ENCODE measurements around the gene PLEKHG4B.
"Not testable (repeated sequence)": the region's sequence is repeated elsewhere in the genome, so short reads cannot be mapped to it uniquely, and the experiment has no call there.

Gene PLEKHG4B

GRCh38 chr5:190366-191035 is 98.5 kb downstream of the PLEKHG4B start:
- no peak for DNase-seq

DNA sequence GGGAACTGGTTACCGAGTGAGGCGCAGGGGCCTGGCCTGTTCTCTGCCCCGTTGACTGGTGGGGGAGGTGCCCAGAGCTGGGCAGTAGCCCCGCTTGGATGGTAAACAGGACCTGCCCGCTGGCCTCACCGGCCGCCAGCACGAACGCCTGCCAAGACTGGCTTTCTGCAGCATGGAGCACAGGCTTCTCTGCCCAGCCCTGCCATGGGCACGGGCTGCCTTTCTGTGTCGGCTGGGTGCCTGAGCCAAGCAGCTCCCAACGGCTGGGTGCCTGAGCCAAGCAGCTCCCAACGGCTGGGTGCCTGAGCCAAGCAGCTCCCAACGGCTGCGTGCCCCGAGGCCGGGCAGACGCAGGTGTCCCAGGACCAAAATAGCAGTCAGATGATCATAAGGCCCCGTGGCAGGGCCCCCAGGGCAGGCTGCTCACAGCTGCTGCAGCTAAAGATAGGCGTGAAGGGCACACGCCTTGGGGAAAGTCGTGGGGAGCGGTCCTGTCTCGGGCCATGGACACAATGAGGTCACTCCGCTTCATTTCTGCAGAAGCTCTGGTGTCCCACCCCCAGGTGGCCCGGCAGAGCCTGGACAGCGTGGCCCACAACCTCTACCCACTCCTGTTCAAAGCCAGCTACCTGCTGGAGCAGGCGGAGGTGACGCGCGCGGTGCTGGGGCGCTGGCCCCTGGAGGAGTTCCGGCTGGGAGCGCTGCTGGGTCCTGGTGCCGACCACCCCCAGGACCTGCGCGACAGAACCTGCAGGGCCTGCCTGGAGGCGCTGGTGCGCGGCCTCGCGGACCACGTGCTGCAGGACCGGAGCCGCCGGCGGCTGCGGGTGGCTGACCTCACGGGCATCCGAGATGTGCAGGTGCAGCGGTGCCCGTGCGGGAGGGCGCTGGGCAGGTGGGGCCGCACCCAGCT is 99.3 kb downstream of the PLEKHG4B start, which contains the start of gene LRRC14B:
TSS of gene LRRC14B (plus strand) at position 460 of the 913 bp plus-strand sequence. CDS start at position 504, 44 bp downstream.
- DNase-seq = no peak

DNA sequence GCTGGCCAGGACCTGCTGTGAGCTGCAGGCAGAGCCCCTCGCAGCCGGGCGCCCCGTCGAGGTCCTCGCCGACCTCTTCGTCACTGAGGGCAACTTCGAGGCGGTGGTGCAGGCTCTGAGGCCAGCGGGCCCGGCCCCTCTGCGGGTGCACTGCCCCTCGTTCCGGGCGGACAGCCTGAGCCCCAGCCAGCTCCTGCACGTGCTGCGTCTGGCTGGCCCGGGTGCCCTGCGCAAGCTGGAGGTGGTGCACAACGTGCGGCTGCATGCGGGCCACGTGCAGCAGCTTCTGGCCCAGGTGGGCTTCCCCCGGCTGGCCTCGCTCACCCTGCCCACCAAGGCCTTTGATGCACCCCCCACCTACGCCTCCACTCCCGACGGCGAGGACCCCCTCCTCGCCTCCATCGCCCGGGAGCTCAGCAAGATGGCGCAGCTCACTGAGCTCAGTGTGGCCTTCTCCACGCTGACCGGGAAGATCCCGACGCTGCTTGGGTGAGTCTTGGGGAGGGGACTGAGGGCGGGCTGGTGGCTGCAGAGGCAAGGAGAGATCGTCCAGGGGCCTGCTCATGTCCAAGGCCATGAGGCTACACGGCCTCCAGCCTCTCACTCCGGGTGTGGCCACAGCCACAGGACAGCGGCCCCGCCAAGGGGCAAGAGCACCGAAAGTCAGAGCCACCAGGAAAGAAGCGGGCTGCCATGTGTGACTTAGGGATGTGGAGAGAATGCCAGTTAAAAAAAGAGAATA is 100.2 kb downstream of the PLEKHG4B start:
- DNase-seq = no peak

DNA sequence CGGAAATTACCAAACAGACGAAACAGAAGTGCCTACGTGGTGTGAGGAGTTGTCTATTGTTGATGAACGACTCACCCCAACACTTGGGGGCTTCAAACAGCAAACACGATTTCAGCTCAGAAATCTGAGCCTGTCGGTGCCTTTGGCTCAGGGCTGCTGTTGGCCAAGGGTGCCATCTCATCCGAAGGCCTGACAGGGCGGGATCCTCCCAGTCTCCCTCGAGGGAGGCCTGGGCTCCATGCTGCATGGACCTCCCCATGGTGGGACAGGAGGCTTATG is 100.7 kb downstream of the PLEKHG4B start:
- DNase-seq = no peak

GRCh38 chr5:192970-193831 is 101.2 kb downstream of the PLEKHG4B start:
- no peak for DNase-seq

- no peak for DNase-seq
These were observed 102.1 kb downstream of the PLEKHG4B start for GRCh38 chr5:194102-194501.

- no peak for DNase-seq
These were observed 102.7 kb downstream of the PLEKHG4B start for GRCh38 chr5:194603-195209.

DNA sequence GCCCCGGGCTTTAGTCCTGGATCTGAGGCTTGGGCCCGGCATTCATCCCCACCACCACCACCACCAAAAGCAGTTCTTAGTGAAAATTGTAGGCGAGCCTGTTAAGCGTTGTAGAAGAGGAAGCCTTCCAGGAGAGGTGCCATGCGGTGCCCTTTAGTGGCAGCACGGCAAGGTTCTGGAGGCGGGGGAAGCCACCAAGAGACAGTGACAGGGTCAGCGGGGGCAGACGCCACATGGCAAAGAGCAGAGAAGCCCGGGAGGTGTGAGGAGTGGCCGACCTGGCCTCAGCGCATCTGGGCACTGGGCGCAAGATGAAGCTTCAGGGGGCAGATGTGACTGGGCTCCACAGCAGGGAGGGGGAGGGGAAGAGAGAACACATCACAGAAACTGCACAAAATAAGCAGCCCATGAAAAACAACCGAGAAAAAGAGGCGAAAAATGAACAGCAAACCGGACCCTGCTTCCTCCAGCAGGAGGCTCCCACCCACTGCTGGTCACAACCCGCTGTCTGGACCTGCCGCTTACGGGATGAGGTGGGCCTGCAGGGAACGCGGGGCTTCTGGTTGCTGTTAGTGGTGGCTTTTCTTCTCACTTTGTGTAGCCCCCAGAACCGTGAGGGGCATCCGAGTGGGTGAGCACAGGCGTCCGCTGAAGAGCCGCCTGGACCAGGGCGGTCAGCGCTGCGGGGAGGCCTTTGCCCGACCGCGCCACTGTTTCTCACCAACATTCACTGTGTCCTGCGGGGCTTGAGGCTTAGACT is 103.6 kb downstream of the PLEKHG4B start:
- DNase-seq = no peak

DNA sequence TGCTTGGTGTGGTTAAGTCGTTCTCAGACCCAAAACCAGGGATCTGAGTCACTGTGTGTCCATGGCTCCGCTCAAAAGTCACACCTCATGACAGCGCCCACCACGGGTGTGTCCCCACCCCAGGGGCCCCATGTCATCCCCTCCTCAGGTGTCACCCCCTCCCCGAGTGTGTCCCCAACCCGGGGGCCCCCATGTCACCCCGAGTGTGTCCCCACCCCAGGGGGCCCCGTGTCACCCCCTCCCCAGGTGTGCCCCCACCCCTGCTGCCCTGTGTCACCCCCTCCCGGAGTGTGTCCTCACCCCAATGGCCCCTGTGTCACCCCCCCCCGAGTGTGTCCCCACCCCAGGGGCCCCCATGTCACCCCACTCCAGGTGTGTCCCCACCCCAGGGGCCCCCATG is 104.4 kb downstream of the PLEKHG4B start:
- no peak for DNase-seq

DNA sequence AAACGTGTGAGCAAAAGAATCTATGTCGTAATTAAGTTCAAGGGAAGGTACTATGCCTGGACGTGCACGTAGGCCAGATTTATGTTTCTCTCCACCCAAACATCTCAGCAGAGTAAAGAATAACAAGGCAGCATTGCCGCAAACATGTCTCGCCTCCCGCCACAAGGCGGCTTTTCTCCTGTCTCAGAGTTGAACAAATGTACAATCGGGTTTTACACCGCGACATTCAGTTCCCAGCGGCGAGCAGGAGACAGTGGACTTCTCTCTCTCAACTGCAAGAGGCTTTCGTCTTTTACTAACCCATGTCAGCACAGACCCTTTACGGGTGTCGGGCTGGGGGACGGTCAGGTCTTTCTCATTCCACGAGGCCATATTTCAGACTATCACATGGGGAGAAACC is 105.1 kb downstream of the PLEKHG4B start:
- not testable (repeated sequence) for DNase-seq

- no peak for DNase-seq
These were observed 106.0 kb downstream of the PLEKHG4B start for GRCh38 chr5:197892-198489.

DNA sequence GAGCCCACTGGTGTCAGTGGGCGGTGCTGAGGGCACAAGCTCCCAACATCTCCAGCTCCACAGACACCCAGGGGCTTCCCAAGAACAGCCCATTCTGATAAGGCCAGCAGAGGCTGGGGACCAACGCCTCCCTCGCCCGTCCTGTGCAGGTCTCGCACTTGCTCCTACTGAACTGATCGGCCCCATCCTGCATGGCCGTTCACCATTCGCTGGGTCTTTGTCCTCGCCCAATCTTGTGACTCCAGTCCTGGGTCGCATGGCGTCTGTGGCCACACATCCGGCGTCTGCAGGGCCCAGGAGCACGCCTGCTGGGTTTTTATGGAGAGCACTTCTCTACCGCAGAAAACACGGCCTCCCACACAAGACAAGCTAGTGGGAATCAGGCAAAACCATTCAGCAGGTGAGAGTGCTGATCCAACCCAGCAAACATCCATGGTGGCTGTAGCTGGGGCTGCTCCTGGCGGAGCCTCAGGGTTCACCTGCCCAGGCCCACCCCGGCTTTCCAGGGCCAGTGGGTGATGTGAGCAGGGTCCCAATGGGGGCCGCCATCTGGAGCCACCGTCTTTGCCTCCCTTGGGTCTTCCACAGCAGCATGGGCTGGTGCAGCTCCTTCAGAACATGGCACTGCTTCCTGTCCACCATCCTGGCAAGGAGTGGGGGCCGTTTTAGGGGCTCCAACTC is 106.7 kb downstream of the PLEKHG4B start:
- no peak for DNase-seq

GRCh38 chr5:199197-199949 is 107.4 kb downstream of the PLEKHG4B start:
- DNase-seq = no peak

DNA sequence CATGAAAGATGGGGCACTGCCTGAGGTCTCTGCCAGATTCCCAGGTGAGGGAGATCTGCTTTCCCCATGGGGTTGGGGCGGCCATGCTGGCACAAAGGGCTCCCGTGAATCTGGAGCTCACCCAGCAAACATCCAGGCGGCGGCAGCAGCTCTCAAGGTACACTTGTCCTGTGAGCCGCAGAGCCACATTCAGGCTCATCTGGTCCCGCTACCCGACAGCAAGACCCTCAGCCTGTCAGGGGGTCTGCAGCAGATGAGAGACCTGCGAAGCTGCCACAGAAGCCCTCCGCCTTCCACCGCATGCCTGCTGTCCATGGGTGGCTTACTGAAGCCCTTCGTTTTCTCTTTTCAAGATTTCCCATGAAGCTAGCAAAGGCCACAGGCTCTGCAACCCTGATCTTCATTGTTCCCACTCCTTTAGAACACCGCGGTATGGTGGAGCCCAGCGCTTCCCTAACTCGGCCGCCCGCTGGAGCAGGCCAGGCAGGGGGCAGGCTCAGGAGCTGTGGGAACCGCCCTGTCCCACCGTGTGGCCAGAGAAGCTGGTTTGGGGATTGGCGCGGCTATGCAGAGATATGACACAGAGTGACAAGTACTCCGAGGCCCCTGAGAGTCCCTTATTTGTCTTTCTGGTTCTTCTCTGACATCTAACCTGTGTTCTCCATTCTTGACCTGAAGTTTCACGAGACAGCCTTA is 108.1 kb downstream of the PLEKHG4B start:
- DNase-seq = no peak

DNA sequence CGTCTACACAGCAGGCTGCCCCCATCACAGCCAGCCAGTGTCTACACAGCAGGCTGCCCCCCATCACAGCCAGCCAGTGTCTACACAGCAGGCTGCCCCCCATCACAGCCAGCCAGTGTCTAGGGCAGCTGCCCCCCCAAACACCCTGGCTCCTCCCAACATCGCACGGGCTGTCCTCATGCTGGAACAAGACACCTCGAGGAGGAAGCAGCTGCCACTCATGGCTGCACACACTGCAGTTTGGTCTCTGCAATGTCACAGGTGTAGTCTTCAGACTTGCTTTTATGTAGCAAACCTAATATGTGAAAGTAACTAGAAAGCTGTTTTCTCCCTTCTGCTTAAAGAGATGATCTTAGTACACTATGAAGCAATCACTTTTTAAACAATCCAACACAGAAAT is 109.0 kb downstream of the PLEKHG4B start:
- DNase-seq = no peak

DNA sequence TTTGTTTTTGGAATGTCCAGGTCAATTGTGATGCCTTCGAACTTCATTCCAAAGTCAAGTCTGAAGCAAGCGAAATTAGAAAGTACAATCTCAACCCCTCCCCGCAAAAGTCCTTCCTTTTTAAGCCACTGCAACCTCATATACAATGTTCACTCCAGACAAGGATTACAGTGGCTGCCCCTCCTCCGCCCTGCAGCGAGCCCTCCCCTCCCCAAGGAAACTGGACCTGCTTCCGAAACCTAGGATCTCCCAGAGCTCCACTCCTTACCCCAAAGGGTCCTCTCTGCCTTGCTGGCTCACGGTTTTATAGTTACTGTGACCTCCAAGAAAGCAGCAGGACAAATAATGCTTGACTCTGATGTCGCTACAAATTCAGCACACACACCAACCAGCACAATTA is 109.7 kb downstream of the PLEKHG4B start:
- DNase-seq = no peak

DNA sequence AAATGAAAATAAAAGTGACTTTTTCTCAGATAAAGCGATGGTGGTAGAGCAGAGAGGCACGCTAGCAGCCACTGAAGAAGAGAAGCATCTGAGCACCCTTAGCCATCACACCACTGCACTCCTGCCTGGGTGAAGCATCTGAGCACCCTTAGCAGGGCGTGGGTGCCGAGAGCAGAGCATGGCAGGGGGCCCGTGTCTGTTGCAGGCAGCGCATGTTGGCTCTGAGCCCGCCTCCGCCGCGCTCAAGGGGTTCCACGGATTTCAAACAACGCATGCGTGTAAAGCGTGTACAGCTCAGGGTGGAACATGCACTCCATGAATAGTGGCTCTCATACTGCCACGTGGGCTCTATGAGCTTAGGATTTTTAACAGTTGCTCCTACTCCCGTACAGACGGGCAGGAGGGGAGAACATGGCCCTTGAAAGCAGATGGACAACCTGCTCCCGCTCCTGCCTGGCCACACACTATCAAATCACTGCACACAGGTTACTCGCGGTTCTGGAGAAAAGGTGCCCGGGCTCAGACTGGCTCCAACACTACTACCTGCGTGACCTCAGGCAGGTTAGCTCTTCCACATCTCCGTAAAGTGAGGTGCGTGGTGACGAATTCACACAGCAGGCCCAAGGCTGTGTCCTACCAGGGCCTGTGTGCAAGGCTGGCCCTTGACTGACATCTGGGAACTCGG is 111.4 kb downstream of the PLEKHG4B start:
- DNase-seq = no peak

- no peak for DNase-seq
These were observed 112.0 kb downstream of the PLEKHG4B start for GRCh38 chr5:204001-204400.

Measured in GDM1 (cell line).